GM19240 (cell line): Measurements from ENCODE around the gene STAB2.

ENCODE experiments used
- DNase-seq: peaks from one replicate; pipeline ENCODE4 v3.0.0; 2011; ENCODE audit warnings: low spot score; ENCODE audit not compliant: insufficient read length

STAB2 gene

DNA sequence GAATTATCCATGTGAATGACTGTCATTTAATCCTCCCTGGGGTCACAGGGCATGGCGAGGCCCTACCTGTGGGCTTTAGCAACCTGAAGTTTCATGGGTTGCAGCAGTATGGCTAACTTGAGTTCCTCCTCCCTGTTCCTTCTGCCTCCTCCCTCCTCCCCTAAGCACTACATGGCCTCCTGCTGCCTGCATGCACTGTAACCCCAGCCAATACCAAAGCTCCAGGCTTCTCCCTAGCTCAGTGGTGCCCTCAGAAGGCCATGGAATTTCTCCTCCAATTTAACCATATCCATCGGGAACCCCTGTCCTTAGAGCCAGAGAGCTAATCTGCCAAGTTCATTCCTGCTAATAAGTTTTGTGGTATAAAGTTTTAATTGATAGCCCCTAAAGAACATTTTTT, 158.9 kb downstream of the STAB2 start:
- DNase-seq = no peak

DNA sequence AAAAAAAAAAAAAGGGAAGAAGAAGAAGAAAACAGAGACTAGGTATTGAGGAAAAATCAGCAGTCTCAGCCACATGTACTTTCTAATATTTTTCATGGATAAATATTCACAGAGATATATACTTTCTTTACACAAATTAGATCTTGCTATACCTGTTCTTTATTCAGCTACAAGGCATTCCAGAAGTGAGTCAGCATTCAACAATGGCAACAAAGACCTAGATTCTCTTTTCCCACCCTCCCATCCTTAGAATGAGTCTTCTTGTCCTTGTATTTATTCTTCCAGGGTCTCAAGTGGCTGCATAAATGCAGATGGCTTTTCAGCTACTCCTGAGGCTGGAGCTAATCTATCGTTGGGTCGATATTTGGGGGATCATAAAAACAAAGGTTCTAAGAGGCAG, 160.9 kb downstream of the STAB2 start:
- DNase-seq = no peak

DNA sequence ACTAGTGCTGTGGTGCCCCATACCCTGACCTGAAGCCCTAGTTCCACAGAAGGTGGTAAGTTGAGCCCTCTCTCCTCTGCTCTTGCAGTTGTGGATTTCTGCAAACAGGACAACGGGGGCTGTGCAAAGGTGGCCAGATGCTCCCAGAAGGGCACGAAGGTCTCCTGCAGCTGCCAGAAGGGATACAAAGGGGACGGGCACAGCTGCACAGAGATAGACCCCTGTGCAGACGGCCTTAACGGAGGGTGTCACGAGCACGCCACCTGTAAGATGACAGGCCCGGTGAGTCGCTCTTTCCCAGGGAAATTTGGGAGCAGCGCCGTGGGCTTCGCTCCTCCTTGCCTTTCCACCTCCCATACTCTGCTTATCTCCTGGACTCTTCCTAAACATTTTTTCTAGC, 161.8 kb downstream of the STAB2 start:
- no peak for DNase-seq

DNA sequence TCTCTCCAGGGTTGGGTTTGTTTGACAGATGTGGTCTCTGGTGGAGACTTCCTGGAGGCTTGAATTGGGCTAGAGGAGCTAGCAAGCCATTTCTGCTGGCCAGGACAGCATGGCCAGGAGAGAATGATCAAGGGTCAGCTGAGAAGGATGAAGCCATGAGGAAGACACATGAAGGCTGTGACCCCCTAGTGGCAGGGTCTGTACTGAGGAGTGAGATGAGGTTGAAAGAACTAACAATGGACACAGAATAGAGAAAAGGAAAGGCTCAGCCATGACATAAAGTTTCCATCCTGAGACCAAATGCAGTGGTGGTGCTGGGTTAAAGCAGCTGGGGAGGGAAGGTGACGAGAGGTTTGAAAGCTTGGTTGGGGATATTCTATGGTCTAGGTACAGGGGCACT, 164.1 kb downstream of the STAB2 start:
- no peak for DNase-seq

DNA sequence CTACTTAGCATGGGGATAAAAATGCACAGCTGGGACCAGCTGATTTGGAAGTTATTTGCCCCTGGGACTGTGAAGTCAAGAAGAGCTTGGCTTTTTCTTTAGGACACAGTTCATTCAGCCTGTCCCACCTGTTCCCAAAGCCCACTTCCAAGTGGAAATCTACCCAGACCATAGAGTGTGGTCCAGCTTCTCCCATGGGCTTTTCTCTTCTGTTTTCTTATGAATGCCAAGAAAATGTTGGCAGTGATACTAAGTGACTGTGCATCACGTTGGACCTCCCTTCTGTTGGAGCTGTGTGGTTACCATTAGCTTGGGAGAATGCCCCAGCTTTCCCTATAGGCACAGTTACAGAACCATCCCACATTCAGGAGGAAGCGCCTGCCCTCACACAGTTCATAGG, 164.5 kb downstream of the STAB2 start:
- DNase-seq = no peak

DNA sequence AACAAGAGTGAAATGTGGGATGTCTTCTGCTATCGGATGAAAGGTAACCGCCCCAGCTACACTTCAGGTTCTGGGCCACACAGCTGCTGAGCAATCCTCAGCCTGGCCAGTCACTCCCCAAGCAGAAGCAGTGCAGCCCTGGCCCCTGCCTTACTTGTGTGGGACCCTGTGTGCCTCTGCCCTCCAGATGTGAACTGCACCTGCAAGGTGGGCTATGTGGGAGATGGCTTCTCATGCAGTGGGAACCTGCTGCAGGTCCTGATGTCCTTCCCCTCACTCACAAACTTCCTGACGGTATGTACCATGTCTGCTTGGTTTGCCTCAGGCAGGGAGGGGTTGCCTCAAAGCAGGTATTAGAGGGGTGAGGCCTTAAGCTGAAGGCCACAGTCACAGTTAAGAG, 168.4 kb downstream of the STAB2 start:
- DNase-seq = no peak

DNA sequence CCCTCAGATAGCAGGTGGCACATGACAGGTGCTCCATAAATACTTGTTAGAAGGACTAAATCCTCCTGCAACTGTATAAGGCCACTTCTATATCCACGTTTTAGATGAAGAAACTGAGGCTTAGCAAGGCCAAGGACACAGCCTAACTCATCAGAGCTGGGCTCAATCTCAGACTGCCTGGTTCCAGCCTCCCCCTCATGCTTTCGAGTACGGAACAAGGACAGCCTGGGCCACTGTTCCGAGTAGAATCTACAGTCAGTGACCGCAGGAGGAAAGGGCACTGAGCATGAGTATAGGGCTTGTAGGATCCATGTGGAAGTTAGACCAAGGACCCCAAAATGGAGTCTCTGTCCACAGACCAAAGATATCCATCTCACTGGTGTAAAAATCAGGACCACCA, 169.4 kb downstream of the STAB2 start:
- no peak for DNase-seq

DNA sequence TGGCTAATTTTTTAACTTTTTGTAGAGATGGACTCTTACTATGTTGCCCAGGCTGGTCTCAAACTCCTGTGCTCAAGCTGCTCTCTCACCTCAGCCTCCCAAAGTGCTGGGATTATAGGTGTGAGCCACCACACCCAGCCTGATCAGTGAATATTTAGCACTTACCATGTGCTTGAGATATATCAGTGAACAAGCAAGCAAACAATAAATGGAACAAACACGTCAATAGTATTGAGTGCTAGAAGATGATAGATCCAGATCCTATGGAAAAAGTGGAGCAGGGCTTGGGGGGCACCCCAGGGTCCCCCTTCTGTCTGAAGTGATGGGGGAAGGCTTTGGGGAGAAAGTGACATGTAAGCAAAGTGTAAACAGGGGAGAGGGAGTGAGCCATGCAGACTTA, 170.2 kb downstream of the STAB2 start:
- no peak for DNase-seq

DNA sequence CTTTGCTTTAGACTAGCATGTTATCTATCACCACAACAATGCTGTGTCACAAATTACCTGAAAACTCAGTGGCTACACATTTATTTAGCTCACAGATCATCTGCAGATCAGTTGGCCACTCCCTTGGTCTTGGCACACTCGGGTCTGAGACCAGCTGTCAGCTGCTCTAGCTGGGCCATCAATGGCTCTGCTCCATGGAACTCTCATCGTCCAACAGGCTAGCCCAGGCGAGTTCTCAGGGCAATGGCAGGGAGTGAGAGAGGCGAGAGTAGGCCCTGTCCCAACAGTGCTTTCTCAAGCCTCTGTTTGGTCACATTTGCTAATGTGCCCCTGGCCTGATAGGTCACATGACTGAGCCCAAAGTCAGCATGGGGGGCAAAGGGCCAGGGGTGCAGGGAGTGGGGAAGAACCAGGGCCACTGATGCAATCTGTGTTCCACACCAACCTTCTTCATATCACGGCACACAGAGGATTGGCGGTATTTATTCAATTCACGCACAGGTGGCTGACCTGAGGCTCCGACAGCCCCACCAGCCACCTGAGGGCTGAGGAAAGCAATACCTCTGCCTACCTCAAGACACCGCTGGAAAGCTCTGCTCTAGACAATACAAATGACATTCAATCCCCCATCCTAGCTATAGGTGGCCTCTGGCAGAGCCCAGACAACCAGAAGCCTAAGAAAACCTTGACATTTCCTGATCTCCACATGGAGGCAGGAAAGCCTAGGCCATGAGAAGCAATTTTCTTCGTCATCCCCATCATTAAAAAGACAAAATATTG, 171.4 kb downstream of the STAB2 start:
- no peak for DNase-seq

DNA sequence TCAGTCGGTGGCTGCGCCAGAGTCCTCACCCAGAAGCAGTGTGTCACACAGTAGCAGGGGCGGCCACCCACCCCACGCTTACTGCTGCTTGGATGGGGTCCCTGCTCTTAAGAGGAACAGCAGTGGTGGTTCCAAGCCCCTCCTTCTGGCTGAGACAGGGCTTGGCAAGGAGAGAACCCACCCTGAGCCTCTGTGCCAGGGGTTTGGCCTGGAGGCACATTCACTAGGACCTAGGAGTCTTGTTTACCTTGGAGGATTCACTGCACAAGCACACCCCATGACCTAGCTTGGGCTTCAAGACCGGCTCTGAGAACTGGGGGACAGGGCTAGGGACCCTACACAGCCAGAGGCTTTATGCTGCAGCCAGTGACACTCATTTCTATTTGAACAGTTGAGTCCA, 175.4 kb downstream of the STAB2 start:
- DNase-seq = no peak

DNA sequence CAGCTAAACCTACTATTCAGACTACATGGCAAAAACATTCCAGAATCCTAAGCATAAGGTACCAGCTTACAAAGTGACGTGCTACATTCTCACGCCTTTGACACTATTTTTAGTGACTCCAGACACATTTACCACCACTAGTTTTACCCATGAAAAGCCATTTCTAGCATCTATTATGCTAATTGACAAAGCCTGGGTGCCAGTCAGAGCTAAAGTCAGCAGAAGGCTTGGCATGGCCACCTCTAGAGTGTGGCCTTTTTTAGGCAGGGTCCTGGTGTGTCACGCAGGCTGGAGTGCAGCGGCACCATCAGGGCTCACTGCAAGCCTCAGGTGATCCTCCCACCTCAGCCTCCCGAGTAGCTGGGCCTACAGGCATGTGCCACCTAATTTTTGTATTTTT, 178.2 kb downstream of the STAB2 start:
- DNase-seq = no peak

DNA sequence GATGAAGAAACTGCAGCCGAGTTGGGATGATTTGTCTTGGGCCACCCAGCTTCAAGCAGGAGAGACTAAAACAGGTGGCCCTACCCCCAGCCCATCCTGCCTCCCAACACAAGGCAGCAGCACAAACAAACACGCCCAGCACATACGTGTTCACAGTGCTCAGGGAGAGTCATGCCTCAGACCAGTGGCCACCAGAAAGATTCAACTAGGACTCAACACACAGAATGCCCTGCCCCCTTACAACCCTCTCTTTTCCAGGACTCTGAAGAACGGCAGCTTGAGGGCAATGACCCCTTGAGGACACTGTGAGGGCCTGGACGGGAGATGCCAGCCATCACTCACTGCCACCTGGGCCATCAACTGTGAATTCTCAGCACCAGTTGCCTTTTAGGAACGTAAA, 179.0 kb downstream of the STAB2 start:
- no peak for DNase-seq

DNA sequence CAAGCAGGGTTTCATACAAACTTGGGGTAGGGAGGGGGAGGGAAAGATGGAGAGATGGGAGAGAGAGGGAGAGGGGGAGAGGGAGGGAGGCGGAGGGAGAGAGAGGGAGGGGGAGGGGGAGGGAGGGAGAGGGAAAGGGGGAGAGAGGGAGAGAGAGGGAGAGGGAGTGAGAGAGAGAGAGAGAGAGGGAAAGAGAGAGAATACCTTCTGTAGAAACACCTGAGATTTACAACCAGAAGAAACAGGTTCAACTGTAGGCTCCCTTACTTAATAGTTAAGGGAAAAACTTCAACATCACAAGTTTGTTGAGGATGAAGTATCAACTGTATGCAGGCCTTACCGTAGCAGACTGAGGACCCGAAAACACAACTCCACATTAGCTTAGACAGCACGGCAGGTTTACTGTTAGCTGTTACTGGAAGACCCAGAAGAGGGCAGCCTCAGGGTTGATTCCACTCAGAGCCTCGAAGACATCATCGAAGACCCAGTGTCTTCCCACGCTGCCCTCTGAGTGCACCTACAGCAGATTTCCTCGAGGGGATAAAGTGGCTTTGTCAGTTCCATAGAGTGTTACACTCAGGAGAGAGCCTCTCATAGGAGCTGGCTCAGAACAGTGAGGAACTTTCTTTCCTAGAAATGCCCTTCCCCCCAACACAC, 181.5 kb downstream of the STAB2 start:
- no peak for DNase-seq

DNA sequence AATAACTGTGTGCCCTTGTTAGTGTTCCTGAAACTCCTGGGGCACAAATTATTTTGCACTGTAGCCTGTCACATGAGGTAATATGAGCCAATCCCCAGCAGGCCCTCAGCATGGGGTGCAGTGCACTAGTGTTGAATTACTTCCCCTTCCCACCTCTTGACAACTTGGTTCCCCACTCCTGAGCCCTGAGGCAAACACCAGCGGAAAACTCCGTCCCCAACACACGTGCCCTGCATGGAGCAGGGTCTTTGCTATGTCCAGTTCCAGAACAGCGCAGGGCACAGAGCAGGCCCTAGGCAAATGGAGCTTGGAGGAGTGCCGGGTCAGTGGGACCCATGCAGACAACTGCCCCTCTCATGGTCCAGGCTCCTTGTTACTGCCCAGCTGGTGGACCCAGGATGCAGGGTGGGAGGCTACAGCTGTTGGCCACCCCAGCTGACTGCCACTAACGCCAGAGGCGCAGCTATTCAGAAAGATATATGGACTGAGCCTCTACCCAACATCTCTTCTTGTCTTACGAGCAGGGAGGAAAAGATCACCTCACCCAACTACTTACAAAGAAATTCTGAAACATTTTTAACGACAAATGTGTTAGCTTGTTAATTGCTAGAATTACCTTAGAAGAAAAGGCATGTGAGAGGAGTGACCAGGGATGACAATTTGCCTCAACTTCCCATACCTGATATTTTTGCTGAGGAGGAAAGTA, 182.3 kb downstream of the STAB2 start:
- DNase-seq = no peak

DNA sequence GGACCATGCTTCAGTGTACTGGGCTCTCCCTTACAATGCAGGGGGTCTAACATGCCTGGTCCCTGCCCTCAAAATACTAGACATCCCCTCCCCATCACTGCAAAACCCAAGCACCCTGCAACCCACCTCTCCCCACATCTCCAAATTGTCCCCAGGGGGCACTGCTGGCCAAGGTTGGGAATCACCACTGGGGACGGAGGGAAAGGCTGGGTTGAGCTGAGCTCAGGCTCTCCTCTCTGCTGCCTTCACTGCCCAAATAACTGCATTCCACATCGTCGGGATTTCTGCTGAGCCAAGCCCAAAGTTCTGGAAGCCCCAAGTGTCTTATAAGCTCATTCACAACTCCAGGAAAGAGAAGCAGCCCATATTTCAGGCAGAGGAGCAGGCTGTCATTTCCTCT, 184.4 kb downstream of the STAB2 start:
- DNase-seq = no peak

DNA sequence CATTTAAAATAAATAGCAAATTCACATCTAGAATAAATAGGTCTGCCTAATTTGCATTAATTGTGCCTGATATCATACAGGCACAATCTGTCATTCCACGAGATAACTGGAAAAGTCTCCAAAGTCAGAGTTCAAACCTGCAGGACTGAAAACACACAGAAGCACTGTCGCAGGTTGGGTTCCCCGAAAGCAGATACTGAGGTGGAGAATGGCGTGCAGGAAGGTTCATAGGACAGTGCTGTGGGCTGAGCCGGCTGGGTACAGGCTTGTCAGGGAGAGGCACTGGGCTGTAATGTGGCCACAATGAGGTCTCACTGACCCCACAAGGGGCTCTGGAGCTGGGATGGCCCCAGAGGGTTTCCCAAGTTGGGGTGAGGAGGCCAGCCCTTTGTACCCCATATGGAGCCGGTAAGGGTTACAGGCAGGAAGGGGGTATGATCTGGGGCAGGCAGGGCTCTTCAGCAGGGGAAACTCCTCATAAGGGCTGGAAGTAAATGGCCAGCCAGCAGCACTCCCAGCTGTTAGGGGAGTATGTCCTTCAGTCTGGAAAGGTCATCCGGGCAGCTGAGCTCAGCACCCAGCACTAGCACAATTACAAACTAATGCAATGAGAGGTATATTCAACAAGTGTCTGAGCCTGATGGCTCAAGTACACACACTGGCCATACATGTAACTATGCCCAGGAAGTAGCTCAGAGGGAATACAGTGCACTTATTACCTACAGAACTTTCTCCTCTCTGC, 185.5 kb downstream of the STAB2 start:
- DNase-seq = no peak

DNA sequence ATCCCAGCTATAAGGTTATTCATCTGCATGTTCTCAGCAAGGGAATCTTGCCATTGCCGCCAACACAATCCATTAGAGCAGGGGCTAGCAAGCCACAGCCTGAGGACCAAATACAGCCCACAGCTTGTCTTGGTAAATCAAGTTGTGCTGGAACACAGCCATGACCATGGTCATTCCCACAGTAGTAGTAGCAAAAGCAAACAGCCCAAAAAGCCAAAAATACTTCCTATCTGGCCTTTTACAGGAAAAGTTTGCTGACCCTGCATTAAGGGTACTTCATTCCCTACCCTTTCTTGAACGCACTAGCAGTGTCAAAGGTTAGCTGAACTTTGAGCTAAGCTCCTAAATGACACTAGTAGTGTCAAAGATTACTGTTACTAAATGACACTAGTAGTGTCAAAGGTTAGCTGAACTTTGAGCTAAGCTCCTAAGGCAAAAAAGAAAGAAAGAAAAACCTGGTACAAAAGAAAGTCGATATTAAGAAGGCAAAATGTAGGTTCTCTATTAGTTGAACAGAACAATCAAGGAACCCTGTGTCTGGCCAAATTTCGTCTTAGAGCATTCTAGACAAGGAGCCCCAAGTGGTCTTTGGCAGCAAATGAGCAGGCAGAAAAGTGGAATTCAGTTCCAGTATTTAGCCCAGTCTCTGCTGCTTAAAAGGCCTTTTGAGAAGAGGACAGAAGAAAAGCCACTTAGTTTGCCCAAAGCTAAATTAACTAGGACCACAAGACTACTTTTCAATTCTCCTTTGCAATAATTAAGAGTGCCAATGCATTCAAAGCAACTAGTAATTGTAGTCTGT, 186.2 kb downstream of the STAB2 start:
- no peak for DNase-seq

DNA sequence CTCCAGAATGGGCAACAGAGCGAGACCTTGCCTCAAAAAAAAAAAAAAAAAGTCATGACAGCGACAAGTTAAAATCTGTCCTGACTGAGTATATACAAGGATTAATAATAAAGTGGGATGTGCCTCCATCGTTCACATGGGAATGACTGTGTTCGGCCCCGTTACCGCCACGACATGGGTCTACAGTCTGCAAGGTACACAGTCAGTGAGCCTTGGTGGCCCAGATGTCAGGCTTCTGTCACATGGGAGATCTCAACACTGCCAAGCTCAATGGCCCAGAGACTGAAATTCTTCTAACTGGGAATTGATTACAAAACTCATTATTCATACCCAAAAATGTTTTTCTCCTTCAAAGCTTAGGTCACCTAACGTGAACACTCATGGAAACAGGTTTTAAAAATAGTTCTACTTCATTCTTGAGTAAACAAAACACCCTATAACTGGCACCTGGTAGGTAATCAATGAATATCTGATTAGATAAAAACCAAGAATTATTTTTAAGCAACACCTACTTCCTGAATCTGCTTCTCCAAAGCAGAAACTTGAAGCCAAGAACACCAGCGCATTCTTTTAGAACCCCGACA, 188.0 kb downstream of the STAB2 start:
- DNase-seq = no peak

DNA sequence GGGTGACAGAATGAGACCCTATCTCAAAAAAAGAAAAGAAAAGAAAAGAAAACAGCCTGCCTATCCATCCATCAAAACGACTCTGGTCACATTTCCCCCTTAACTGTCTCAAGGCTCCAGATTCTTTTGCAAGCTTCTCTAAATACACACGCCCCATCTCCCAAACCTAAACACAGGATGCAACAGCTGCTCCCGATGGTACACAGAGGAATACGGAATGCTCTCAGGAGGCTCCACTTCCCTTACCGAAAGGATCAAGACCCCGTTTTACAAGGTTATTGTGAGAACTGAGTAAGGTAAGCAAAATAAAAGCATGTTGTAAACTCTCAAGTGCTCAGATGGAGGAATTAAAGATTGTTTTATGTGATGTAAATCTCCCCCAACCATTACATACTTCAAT, 191.7 kb downstream of the STAB2 start:
- no peak for DNase-seq

DNA sequence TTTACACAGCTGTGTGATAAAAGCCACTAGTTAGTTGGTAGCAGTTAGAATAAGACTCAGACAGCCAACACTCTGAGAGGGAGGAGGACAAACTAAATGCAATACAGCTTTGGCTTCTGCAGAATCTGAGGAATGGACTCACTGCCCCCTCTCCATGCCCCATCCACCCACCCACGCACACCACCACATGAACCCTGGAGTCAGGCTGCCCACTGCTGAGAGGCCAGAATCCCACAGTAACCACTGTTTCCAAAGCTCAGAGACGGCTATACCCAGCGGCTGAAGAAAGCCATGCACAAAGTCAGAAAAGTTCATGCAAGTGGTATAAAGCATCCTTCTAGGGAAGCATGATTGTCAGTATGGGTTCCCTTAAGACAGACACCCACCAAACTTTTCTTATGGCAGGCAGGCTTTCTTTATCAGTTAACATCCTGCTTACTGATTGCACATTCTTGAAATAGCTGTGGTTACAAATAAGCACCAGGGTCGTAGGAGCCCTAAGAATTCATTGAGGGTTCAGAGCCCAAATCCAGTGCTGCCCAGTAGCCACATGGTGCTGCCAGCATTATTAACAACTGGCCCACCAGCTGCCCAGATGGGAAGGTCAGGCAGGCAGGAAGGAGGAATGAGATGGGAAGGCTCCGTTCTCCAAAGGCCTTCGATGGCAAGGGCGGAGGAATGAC, 192.5 kb downstream of the STAB2 start:
- no peak for DNase-seq
